Endothelial cell (in vitro differentiated cells): Measurements from ENCODE around the gene CCT3. TPM values are rescaled to one million over a fixed set of nuclear protein-coding genes. Genes with fewer than 3 reads are reported as not detected.

ENCODE experiments used
- DNase-seq: peaks from one replicate; pipeline ENCODE4 v3.0.0; 2021; ENCODE audit warnings: low spot score
- H3K27ac Mint-ChIP-seq: one replicate; pipeline ENCODE4 v1.8.0; 2021; ENCODE audit warnings: mixed read lengths, inconsistent platforms; ENCODE audit not compliant: unreplicated experiment
- H3K27me3 Mint-ChIP-seq: one replicate; pipeline ENCODE4 v1.8.0; 2021; ENCODE audit warnings: mild to moderate bottlenecking, moderate library complexity, mixed read lengths, inconsistent platforms; ENCODE audit not compliant: unreplicated experiment
- H3K36me3 Mint-ChIP-seq: one replicate; pipeline ENCODE4 v1.8.0; 2021; ENCODE audit warnings: mild to moderate bottlenecking, low read depth, mixed read lengths, inconsistent platforms; ENCODE audit not compliant: unreplicated experiment
- H3K4me1 Mint-ChIP-seq: one replicate; pipeline ENCODE4 v1.8.0; 2021; ENCODE audit warnings: mild to moderate bottlenecking, mixed read lengths, inconsistent platforms; ENCODE audit not compliant: unreplicated experiment
- H3K4me3 Mint-ChIP-seq: one replicate; pipeline ENCODE4 v1.8.0; 2021; ENCODE audit warnings: mild to moderate bottlenecking, mixed read lengths, inconsistent platforms; ENCODE audit not compliant: unreplicated experiment
- H3K9me3 Mint-ChIP-seq: one replicate; pipeline ENCODE4 v1.8.0; 2021; ENCODE audit warnings: mixed read lengths, inconsistent platforms; ENCODE audit not compliant: unreplicated experiment
- CTCF ChIP-seq: fragments of 200-600 bp; sonication (generic); IDR thresholded peaks from one replicate; pipeline ENCODE4 v1.5.0; 2021; ENCODE audit warnings: antibody characterized with exemption; ENCODE audit not compliant: unreplicated experiment
- total RNA-seq: library from RNA; stranded (reverse); fragmentation: NEBNext Ultra II Directional; extraction: Animal tissue kit (Norgen Biotek cat#: 25700); gene quantifications from one replicate; pipeline ENCODE4 v1.2.1, GENCODE V29; 2021; ENCODE audit not compliant: unreplicated experiment

Gene CCT3
- total RNA-seq, 1 donor from 2014 or later: 218 TPM

- TF ChIP-seq CTCF: no peak
- Mint-ChIP-seq H3K4me3 (peak within 1 kb of the TSS; percentile 99), H3K27me3 (peaks cover 3% of the 10 kb centered on the region), H3K4me1 (peaks cover 21% of the 10 kb centered on the region), H3K36me3 (peaks cover 5% of the 10 kb centered on the region), H3K27ac (peak within 1 kb of the TSS; percentile 85), H3K9me3 (no peaks in the 10 kb centered on the region)
- DNase-seq: no peak
These were observed 54.0 kb downstream of the CCT3 start, which contains the start of gene TMEM79 for GRCh38 chr1:156284112-156284511. Gene TMEM79, plus strand, starts transcription at chr1:156284325. Its CDS starts 902 bp downstream, at chr1:156285227.

GRCh38 chr1:156283521-156283920 lies 54.6 kb downstream of the CCT3 start:
- no peaks in the 10 kb centered on the region for H3K9me3 Mint-ChIP-seq

GRCh38 chr1:156282479-156283222 lies 55.4 kb downstream of the CCT3 start, which contains the start of gene SMG5:
Gene SMG5, minus strand, starts transcription at chr1:156282825. Its CDS starts 145 bp downstream, at chr1:156282680.
- Mint-ChIP-seq H3K9me3 (no peaks in the 10 kb centered on the region), H3K4me1 (peaks cover 21% of the 10 kb centered on the region), H3K4me3 (peak within 1 kb of the TSS; percentile 99), H3K27me3 (peaks cover 3% of the 10 kb centered on the region), H3K27ac (peak within 1 kb of the TSS; percentile 92), H3K36me3 (peaks cover 12% of the 10 kb centered on the region)
- no peak for TF ChIP-seq CTCF
- peak; percentile 95 for DNase-seq

More at GRCh38 chr1:156283521-156283920, 54.6 kb downstream of the CCT3 start:
- Mint-ChIP-seq H3K27ac (peak overlapping the region; percentile 64), H3K27me3 (peaks cover 3% of the 10 kb centered on the region), H3K4me3 (peak overlapping the region; percentile 99), H3K36me3 (peaks cover 5% of the 10 kb centered on the region), H3K4me1 (peaks cover 21% of the 10 kb centered on the region)
- DNase-seq: no peak
- TF ChIP-seq CTCF: no peak

GRCh38 chr1:156281693-156282478 lies 56.2 kb downstream of the CCT3 start:
- H3K9me3 Mint-ChIP-seq: no peaks in the 10 kb centered on the region
- DNase-seq: no peak
- peaks cover 4% of the 10 kb centered on the region for H3K27me3 Mint-ChIP-seq

More at GRCh38 chr1:156281693-156282478, 56.2 kb downstream of the CCT3 start:
- no peak for TF ChIP-seq CTCF
- peaks cover 19% of the 10 kb centered on the region for H3K36me3 Mint-ChIP-seq
- H3K4me3 Mint-ChIP-seq: peak overlapping the region; percentile 99
- H3K4me1 Mint-ChIP-seq: peaks cover 21% of the 10 kb centered on the region
- peak overlapping the region; percentile 92 for H3K27ac Mint-ChIP-seq
